Panc1 (cell line): ENCODE measurements around the gene MCU.

Experiments used
- CTCF ChIP-seq: fragments of 450-650 bp; IDR thresholded peaks from 2 replicates; pipeline ENCODE4 v1.5.1; 2017; ENCODE audit warnings: mild to moderate bottlenecking
- POLR2AphosphoS5 ChIP-seq: IDR thresholded peaks from 2 replicates; pipeline ENCODE4 v1.6.1; 2012; ENCODE audit warnings: mild to moderate bottlenecking, low read depth, low read length, moderate library complexity
- REST ChIP-seq, 2 experiments: IDR thresholded peaks; 2 replicates each; pipeline ENCODE4 v1.6.1; 2011 to 2012; ENCODE audit warnings: low read depth in 2 of 2, control low read depth in 1 of 2, low read length in 1 of 2, mild to moderate bottlenecking in 1 of 2, moderate library complexity in 1 of 2; ENCODE audit not compliant: insufficient read depth in 1 of 2

GRCh38 chr10:72790216-72790990, 98.5 kb downstream of the MCU start:
- no peak for TF ChIP-seq POLR2AphosphoS5
- TF ChIP-seq REST (IDR thresholded peaks at IDR 0.05; ENCODE audit: insufficient read depth in 1 of 2, low read depth in 2 of 2, low read length in 1 of 2) = no peak
- TF ChIP-seq CTCF = no peak
